ENCODE measurements around the gene NHP2. TPM values are rescaled to one million over a fixed set of nuclear protein-coding genes. Genes with fewer than 3 reads are reported as not detected.

NHP2 gene
- total RNA-seq, 3 donors from 2014 or later (not counting 1 experiment from before 2014, with no cell fraction given), result 39.2 to 43.5 (median 40.2) TPM

DNA sequence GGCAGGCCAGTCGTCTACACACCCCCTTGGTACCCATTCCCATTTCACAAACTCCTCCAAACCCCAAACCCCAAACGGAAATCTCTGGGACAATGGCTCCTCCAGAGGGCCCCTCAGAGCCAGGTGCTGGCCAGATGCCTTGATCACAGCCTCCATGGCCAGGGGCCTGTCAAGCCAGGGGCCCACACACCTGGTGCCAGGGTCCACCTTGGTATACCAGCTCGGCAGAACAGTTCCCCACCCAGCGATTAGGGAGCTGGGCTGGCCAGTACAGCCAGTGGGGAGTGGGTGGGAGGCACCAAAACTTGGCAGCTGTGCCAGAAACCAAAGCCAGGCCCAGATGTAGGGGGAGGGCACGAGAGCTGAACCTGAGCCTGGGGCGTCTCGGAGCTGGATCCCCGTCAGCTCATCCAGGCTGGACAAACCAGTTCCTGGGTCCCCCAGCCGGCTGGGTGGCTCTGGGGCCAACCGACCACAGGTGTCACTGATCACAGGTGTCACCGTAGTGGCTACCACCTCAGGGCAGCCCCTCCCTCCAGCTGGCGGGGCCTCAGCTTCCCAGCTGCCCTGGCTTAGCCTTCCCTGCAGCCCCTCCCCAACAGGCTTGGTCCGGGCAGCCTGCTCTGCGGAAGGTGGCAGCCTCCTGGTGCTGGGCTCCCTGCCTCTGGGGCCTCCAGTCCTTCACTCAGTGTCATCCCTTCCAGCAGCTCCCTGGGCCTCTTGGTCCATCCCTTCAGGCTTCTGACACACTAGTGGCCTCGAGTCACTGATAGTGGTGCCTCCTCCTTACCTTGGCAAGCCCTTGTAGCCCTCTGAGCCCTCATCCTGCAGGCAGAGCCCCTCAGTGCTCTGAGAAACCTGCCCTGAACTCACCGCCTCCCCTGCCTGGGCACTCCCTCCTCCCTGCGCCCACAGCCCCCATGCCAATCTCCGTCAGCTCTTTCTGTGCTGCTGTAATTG, 29.4 kb downstream of the NHP2 start:
- intact Hi-C loops (cut with micrococcal nuclease), result no loop called here
- Histone ChIP-seq H3K36me3 (ENCODE audit: control insufficient read depth, insufficient read depth, low read length) (no peaks in the 10 kb centered on the region), H3K27me3 (ENCODE audit: control insufficient read depth, insufficient read depth, low read length) (peaks cover 24% of the 10 kb centered on the region), H3K4me1 (ENCODE audit: control insufficient read depth, insufficient read depth, low read length) (peaks cover 32% of the 10 kb centered on the region), H3K4me3 (ENCODE audit: low read length) (no peak overlapping the region), H3K9me3 (ENCODE audit: control insufficient read depth, insufficient read depth, low read length) (no peaks in the 10 kb centered on the region), H3K27ac (ENCODE audit: low read length) (no peak overlapping the region)
- 94% methylated on average over 18 of the region's 18 CpGs for WGBS (ENCODE audit: insufficient coverage)
- no peak overlapping the region for H3K27ac Mint-ChIP-seq
- ATAC-seq (peak in 1 of 3 donors; percentile 1), DNase-seq (no peak)
- H3K9me3 Mint-ChIP-seq, result no peaks in the 10 kb centered on the region
- H3K36me3 Mint-ChIP-seq, result no peaks in the 10 kb centered on the region
- H3K4me3 Mint-ChIP-seq, result no peak overlapping the region
- H3K27me3 Mint-ChIP-seq (ENCODE audit: low read depth in 2 of 2), result peaks cover 5 to 24% of the 10 kb centered on the region in 2 donors
- H3K4me1 Mint-ChIP-seq, result peaks cover 0 to 16% of the 10 kb centered on the region in 2 donors
- TF ChIP-seq CTCF (IDR thresholded peaks at IDR 0.05), result no peak

- H3K9me3 Mint-ChIP-seq, result no peaks in the 10 kb centered on the region
- peaks cover 5 to 24% of the 10 kb centered on the region in 2 donors for H3K27me3 Mint-ChIP-seq (ENCODE audit: low read depth in 2 of 2)
- H3K36me3 Mint-ChIP-seq, result no peaks in the 10 kb centered on the region
- 95% methylated on average over 13 of the region's 13 CpGs for WGBS (ENCODE audit: insufficient coverage)
- no peak overlapping the region for H3K4me3 Mint-ChIP-seq
- no peak overlapping the region for H3K27ac Mint-ChIP-seq
- no peak overlapping the region for H3K27ac ChIP-seq (ENCODE audit: low read length)
- peaks cover 0 to 20% of the 10 kb centered on the region in 2 donors for H3K4me1 Mint-ChIP-seq
- no peak for TF ChIP-seq CTCF (IDR thresholded peaks at IDR 0.05)
- peaks cover 24% of the 10 kb centered on the region for H3K27me3 ChIP-seq (ENCODE audit: control insufficient read depth, insufficient read depth, low read length)
- DNase-seq (no peak), ATAC-seq (no peak)
- H3K4me3 ChIP-seq (ENCODE audit: low read length), result no peak overlapping the region
- peaks cover 41% of the 10 kb centered on the region for H3K4me1 ChIP-seq (ENCODE audit: control insufficient read depth, insufficient read depth, low read length)
- no peaks in the 10 kb centered on the region for H3K9me3 ChIP-seq (ENCODE audit: control insufficient read depth, insufficient read depth, low read length)
- no peaks in the 10 kb centered on the region for H3K36me3 ChIP-seq (ENCODE audit: control insufficient read depth, insufficient read depth, low read length)
- intact Hi-C loops (cut with micrococcal nuclease), result no loop called here
These were observed 30.4 kb downstream of the NHP2 start for GRCh38 chr5:178123094-178123965.

- Histone ChIP-seq H3K27me3 (ENCODE audit: control insufficient read depth, insufficient read depth, low read length) (peaks cover 24% of the 10 kb centered on the region), H3K4me1 (ENCODE audit: control insufficient read depth, insufficient read depth, low read length) (peaks cover 51% of the 10 kb centered on the region), H3K9me3 (ENCODE audit: control insufficient read depth, insufficient read depth, low read length) (no peaks in the 10 kb centered on the region), H3K36me3 (ENCODE audit: control insufficient read depth, insufficient read depth, low read length) (no peaks in the 10 kb centered on the region), H3K4me3 (ENCODE audit: low read length) (no peak overlapping the region), H3K27ac (ENCODE audit: low read length) (no peak overlapping the region)
- Mint-ChIP-seq H3K27me3 (ENCODE audit: low read depth in 2 of 2) (peaks cover 5 to 24% of the 10 kb centered on the region in 2 donors), H3K9me3 (no peaks in the 10 kb centered on the region), H3K4me3 (no peak overlapping the region), H3K4me1 (peaks cover 0 to 20% of the 10 kb centered on the region in 2 donors), H3K36me3 (no peaks in the 10 kb centered on the region), H3K27ac (no peak overlapping the region)
- intact Hi-C loops (cut with micrococcal nuclease), result no loop called here
- no peak for TF ChIP-seq CTCF (IDR thresholded peaks at IDR 0.05)
- ATAC-seq (no peak), DNase-seq (no peak)
- 96% methylated on average over 5 of the region's 5 CpGs for WGBS (ENCODE audit: insufficient coverage)
These were observed 31.3 kb downstream of the NHP2 start for GRCh38 chr5:178122346-178122745.
